Right atrium auricular region (tissue), 2 donors: Measurements from ENCODE around the gene ERAL1. TPM values are rescaled to one million over a fixed set of nuclear protein-coding genes. Genes with fewer than 3 reads are reported as not detected.

Experiments
- DNase-seq: peaks from one replicate; pipeline ENCODE4 v3.0.0-alpha.2; 2019; ENCODE audit warnings: low spot score
- H3K27ac ChIP-seq, 2 donors: fragments of 200-600 bp; sonication (generic); 1 replicate in 1 of 2; 2 replicates in 1 of 2; pipeline ENCODE4 v1.5.1; 2016 to 2019
- H3K27me3 ChIP-seq, 2 donors: fragments of 200-600 bp; sonication (generic); one replicate each; pipeline versions ENCODE4 v1.5.1 to v1.6.0; 2017 to 2019
- H3K36me3 ChIP-seq: fragments of 200-600 bp; sonication (generic); one replicate; pipeline ENCODE4 v1.5.1; 2016
- H3K4me1 ChIP-seq, 2 donors: fragments of 200-600 bp; sonication (generic); one replicate each; pipeline versions ENCODE4 v1.5.1 to v1.6.0; 2017 to 2019
- H3K4me3 ChIP-seq, 2 donors: fragments of 200-600 bp; sonication (generic); 1 replicate in 1 of 2; 2 replicates in 1 of 2; pipeline ENCODE4 v1.5.1; 2017 to 2019; ENCODE audit warnings: mild to moderate bottlenecking in 1 of 2, moderate library complexity in 1 of 2
- H3K9me3 ChIP-seq, 2 donors: fragments of 200-600 bp; sonication (generic); one replicate each; pipeline ENCODE4 v1.5.1; 2019
- CTCF ChIP-seq, 2 donors: fragments of 200-600 bp; sonication (generic); IDR thresholded peaks; one replicate each; pipeline ENCODE4 v1.5.1; 2019; ENCODE audit warnings: antibody characterized with exemption in 2 of 2
- total RNA-seq, 2 donors: library from RNA; depleted of rRNA; stranded (reverse); fragments of >200 nt; gene quantifications; one replicate each; pipeline ENCODE4 v1.1.0, GENCODE V29; 2016

Gene ERAL1
- total RNA-seq, 2 donors from 2014 or later = 32.0 to 51.4 TPM

GRCh38 chr17:28878158-28878910 lies 23.5 kb downstream of the ERAL1 start:
- Histone ChIP-seq H3K4me3 (no peak overlapping the region), H3K36me3 (peaks cover 47% of the 10 kb centered on the region), H3K27ac (no peak overlapping the region), H3K9me3 (no peaks in the 10 kb centered on the region), H3K27me3 (no peaks in the 10 kb centered on the region), H3K4me1 (no peaks in the 10 kb centered on the region)
- TF ChIP-seq CTCF (IDR thresholded peaks at IDR 0.05) = no peak
- no peak for DNase-seq

GRCh38 chr17:28878981-28879380 lies 24.2 kb downstream of the ERAL1 start:
- Histone ChIP-seq H3K9me3 (no peaks in the 10 kb centered on the region), H3K4me1 (no peaks in the 10 kb centered on the region), H3K36me3 (peaks cover 53% of the 10 kb centered on the region), H3K4me3 (no peak overlapping the region), H3K27me3 (no peaks in the 10 kb centered on the region), H3K27ac (no peak overlapping the region)
- no peak for DNase-seq
- TF ChIP-seq CTCF (IDR thresholded peaks at IDR 0.05) = peak in 1 of 2 donors; percentile 13

- Histone ChIP-seq H3K4me1 (no peaks in the 10 kb centered on the region), H3K27me3 (no peaks in the 10 kb centered on the region), H3K4me3 (no peak overlapping the region), H3K27ac (no peak overlapping the region), H3K36me3 (peaks cover 64% of the 10 kb centered on the region), H3K9me3 (no peaks in the 10 kb centered on the region)
- no peak for DNase-seq
- no peak for TF ChIP-seq CTCF (IDR thresholded peaks at IDR 0.05)
Measured at GRCh38 chr17:28879886-28880571, 25.2 kb downstream of the ERAL1 start.

GRCh38 chr17:28880572-28880945 lies 25.7 kb downstream of the ERAL1 start:
- H3K9me3 ChIP-seq = no peaks in the 10 kb centered on the region
- no peaks in the 10 kb centered on the region for H3K27me3 ChIP-seq
- TF ChIP-seq CTCF (IDR thresholded peaks at IDR 0.05) = no peak
- DNase-seq = no peak
- peaks cover 69% of the 10 kb centered on the region for H3K36me3 ChIP-seq
- H3K4me1 ChIP-seq = no peaks in the 10 kb centered on the region
- no peak overlapping the region for H3K4me3 ChIP-seq
- no peak overlapping the region for H3K27ac ChIP-seq

- H3K4me3 ChIP-seq = no peak overlapping the region
- H3K36me3 ChIP-seq = peaks cover 69% of the 10 kb centered on the region
- DNase-seq = no peak
- H3K27me3 ChIP-seq = no peaks in the 10 kb centered on the region
- TF ChIP-seq CTCF (IDR thresholded peaks at IDR 0.05) = no peak
- no peaks in the 10 kb centered on the region for H3K4me1 ChIP-seq
- H3K27ac ChIP-seq = no peak overlapping the region
- no peaks in the 10 kb centered on the region for H3K9me3 ChIP-seq
Measured at GRCh38 chr17:28881533-28882056, 26.8 kb downstream of the ERAL1 start.
